DMS79 treated with DMSO at 0.1 percent for 48 hours (cell line): ENCODE data around the gene KREMEN1.

ENCODE experiments used
- DNase-seq: peaks from one replicate; lab custom pipeline; 2025; lab: John Stamatoyannopoulos, UW

KREMEN1 gene

GRCh38 chr22:29048822-29049654 lies 23.8 kb upstream of the KREMEN1 start:
- DNase-seq: no peak

- peak; percentile 14 for DNase-seq
These were observed 23.1 kb upstream of the KREMEN1 start for GRCh38 chr22:29049655-29050263.

GRCh38 chr22:29050457-29050856 lies 22.4 kb upstream of the KREMEN1 start:
- no peak for DNase-seq

- no peak for DNase-seq
These were observed 19.7 kb upstream of the KREMEN1 start for GRCh38 chr22:29053048-29053702.

- DNase-seq: no peak
These were observed 18.5 kb upstream of the KREMEN1 start for GRCh38 chr22:29054251-29054767.

GRCh38 chr22:29055192-29055830 lies 17.5 kb upstream of the KREMEN1 start:
- DNase-seq: peak; percentile 7

- DNase-seq: no peak
These were observed 16.4 kb upstream of the KREMEN1 start for GRCh38 chr22:29056472-29056871.

- DNase-seq: no peak
These were observed 12.5 kb upstream of the KREMEN1 start for GRCh38 chr22:29060251-29060869.

GRCh38 chr22:29060931-29061330 lies 11.9 kb upstream of the KREMEN1 start:
- no peak for DNase-seq

- no peak for DNase-seq
These were observed 11.1 kb upstream of the KREMEN1 start, which contains the start of gene C22orf31 for GRCh38 chr22:29061773-29062172. Gene C22orf31 (minus strand): TSS chr22:29061831. CDS start chr22:29061792, 39 bp downstream.

- no peak for DNase-seq
These were observed 10.5 kb upstream of the KREMEN1 start for GRCh38 chr22:29062286-29062821.

- no peak for DNase-seq
These were observed 7.2 kb upstream of the KREMEN1 start for GRCh38 chr22:29065468-29066190.

GRCh38 chr22:29069463-29069862 lies 3.4 kb upstream of the KREMEN1 start:
- DNase-seq: peak; percentile 2

GRCh38 chr22:29070490-29070889 lies 2.3 kb upstream of the KREMEN1 start:
- DNase-seq: no peak

GRCh38 chr22:29071261-29072045 lies 1.4 kb upstream of the KREMEN1 start:
- no peak for DNase-seq

GRCh38 chr22:29072193-29072978 lies 449 bp upstream of the KREMEN1 start:
- peak; percentile 57 for DNase-seq

GRCh38 chr22:29073618-29074275 lies 912 bp downstream of the KREMEN1 start:
- DNase-seq: no peak

GRCh38 chr22:29074276-29074772 lies 1.5 kb downstream of the KREMEN1 start:
- DNase-seq: no peak
